ENCODE data around the gene MLEC.
"Not testable (repeated sequence)": the region's sequence is repeated elsewhere in the genome, so short reads cannot be mapped to it uniquely, and the experiment has no call there.

MLEC gene

DNA sequence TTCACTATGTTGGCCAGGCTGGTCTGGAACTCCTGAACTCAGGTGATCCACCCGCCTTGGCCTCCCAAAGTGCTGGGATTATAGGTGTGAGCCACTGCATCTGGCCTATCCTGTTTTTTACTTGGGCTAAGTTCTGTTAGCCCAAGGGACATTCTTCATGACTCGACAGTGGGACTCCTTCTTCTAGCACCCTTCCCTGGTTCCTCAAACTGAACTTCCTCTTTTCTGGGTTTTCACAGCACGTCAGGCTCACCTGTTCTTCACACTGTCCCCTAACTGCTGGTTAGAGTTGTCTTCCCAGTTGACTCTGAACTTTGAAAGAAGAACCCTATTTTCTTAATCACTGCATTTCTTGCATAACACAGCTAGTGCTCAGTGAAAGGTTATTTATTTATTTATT is 24.1 kb upstream of the MLEC start:
- DNase-seq (ENCODE audit: low read depth in 3 of 3): no peak

DNA sequence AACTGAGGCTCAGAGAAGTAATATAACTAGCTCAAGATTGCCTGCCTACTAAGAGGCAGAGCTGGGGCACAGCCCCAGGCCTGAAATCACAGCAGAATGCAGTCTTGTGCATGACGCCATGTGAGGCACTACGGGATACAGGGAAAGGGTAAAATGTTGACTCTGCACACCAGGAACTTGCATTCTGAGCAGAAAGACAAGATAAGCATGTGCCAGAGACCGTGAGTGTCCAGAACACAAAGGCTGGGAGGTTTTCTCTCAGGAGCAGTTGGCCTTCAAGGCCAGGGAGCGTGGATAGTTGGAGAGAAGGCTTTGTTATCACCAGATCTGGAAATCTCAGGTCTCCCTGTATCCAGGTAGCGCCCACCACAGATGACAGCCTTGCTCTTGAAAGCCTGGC is 23.2 kb upstream of the MLEC start:
- no peak for DNase-seq (ENCODE audit: low read depth in 3 of 3)

GRCh38 chr12:120666571-120667390 is 20.2 kb upstream of the MLEC start:
- no peak for DNase-seq (ENCODE audit: low read depth in 3 of 3)

DNA sequence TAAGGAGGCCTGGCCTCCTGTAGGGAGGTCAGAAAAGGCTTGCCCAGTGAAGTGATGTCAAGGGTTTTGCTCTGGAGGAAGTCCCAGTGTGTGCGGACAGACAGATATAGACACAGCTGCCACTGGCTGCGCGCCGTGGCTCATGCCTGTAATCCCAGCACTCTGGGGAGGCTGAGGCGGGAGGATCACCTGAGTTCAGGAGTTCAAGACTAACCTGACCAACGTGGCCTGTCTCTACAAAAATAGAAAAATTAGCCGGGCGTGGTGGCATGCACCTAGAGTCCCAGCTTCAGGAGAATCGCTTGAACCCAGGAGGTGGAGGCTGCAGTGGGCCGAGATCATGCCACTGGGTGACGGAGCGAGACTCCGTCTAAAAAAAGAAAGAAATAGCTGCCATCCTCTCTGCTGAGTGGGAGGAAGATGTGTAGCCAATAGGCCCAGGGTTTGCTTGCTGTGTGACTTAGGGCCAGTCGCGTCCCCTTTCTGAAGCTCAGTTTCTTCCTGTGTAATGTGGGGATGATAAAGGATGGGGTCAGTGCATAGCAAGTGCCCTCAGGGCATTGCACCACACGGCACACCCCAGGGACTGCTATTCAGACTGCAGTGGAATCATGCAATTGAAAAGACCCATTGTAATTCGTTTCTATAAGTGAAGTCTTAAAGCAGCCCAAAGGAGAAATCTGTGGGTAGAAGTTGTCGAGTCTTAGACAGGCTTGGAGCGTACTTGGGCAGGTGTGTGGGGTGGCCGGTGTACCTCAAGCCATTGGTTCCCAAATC is 18.7 kb upstream of the MLEC start:
- no peak for DNase-seq (ENCODE audit: low read depth in 3 of 3)

DNA sequence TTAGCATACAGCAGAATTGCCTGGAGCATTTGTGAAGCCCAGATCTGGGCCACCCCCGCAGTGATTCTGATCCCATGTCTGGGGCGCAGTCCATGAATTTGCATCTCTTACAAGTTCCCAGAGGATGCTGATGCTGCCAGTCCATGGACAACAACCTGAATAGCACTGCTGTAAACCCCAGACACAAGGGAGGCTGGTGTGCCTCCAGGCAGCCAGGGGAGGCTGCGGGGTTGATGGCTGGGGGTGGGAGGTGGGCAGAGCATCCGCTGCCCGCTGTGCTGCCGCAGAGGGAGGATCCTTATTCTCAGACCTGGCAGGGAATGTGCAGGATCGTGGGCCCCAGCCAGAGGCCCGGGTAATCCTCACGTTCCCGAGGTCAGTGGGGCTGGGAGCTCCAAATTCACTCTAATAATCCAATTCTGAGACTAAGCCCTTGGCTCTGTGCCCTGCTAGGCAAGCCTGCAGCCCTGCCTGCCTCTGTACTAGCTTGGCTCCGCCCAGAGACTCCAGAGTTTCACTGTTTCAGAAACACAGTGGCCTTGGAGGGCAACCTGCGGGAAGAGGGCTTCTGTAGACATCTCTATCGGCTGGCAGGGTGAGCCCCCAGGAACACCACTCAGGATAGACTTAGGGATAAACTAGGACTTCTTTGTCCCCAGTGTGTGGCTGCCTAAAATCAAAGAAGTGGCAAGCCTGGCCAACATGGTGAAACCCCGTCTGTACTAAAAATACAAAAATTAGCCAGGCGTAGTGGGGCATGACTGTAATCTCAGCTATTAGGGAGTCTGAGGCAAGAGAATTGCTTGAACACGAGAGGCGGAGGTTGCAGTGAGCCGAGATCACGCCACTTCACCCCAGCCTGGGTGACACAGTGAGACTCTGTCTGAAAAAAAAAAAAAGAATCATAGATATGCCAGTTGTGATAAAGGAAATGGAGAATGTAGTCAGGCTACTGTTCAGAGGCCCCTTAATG is 17.8 kb upstream of the MLEC start:
- DNase-seq (ENCODE audit: low read depth in 3 of 3): no peak

DNA sequence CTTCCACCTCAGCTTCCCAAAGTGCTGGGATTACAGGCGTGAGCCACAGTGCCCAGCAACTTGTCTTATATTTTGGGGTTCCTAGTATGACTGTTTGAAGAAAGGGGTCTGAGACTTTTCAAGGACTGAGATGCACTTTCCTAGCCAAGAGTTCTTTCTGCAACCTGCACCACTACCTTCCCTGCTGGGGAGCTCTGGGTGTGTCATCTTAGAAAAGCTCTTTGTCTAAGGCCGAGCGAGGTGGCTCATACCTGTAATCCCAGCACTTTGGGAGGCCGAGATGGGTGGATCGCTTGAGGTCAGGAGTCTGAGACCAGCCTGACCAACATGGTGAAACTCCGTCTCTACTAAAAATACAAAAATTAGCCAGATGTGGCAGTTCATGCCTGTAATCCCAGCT is 16.7 kb upstream of the MLEC start:
- DNase-seq (ENCODE audit: low read depth in 3 of 3): not testable (repeated sequence)

GRCh38 chr12:120670667-120671066 is 16.3 kb upstream of the MLEC start:
- no peak for DNase-seq (ENCODE audit: low read depth in 3 of 3)

DNA sequence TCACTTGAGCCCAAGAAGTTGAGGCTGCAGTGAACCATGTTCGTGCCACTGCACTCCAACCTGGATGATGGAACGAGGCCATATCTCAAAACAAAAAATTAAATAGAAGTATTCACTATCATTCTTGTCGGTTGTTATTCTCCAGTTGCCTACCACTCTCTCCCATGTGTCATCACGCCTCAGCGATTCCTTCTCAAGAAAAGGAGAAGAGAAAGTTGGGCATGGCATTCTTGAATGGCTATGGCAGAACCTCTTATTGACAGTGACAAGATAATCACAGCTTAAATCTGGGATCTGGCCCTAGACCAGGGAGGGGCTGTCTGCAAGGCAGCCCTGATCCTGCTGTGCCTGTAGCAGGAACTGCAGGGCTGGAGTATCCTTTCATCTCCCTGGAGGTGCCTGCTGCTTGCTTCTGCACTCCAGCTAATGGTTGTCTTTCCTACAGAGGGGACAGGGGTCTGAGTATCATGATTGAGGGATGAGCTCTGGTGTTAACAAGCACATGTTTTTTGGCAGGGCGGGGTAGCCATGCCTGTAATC is 12.8 kb upstream of the MLEC start:
- DNase-seq (ENCODE audit: low read depth in 3 of 3): no peak

DNA sequence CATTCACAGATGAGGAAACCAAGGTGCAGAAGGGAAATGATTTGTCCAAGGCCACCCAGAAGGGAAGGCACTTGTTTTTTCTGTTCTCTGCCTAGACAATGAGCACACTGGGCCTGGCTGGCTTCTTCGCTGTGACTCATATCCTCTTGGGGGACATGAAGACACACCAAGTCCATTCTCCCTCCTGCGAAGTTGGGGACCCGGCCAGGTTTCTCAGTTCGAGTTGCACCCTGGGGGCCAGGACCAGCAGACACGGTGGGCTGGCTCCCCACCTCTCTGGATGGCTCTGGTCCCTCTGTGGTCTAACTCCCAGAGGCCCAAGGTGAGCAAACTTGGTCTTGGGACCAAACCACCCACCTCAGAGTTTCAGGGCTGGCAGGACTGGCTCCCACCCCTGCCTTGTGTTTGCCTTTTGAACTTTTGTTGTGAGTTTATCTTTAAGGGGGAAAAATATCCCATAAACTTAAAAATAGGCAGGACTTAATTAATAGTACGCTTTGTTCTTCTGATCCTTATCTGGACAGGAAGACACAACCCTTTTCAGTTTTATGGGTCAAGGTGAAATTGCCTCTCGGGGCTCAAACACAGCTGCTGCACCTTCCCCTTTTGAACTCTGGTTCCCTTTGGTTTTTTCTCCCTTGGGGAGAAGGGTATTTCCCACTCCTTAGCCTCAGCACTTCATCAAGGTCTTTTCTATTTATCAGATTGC is 9.0 kb upstream of the MLEC start:
- DNase-seq (ENCODE audit: low read depth in 3 of 3): no peak

DNA sequence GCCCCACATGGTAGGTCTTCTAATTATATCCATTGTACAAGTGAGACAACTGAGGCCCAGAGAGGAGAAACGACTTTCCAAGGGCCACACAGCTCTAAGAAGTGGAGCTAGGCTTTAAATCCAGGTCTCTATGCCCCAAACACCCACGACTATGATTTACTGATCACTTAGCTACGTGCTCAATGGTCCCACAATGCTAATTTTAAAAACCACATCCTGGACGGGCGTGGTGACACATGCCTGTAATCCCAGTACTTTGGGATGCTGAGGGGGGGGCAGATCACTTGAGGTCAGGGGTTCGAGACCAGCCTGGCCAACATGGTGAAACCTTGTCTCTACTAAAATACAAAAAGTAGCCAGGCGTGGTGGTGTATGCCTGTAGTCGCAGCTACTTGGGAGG is 8.4 kb upstream of the MLEC start:
- no peak for DNase-seq (ENCODE audit: low read depth in 3 of 3)

GRCh38 chr12:120680165-120680738 is 6.7 kb upstream of the MLEC start:
- DNase-seq (ENCODE audit: low read depth in 3 of 3): no peak

DNA sequence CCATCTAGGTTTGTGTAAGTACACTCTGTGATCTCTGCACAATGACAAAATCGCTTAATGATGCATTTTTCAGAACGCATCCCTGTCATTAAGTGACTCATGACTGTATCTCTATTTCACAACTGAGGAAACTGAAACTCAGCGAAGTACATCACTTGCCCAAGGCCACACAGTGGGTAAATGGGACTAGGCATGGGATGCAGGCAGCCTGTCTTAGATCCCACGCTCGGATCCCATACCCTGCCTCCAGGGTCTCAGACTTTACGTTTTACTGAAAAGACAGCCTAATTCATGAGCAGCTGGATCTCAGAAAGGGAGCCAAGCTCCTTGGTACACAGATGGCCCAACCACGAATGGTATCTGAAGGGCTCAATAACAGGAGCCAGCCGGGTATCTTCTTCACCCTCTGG is 2.4 kb upstream of the MLEC start:
- no peak for DNase-seq (ENCODE audit: low read depth in 3 of 3)

DNA sequence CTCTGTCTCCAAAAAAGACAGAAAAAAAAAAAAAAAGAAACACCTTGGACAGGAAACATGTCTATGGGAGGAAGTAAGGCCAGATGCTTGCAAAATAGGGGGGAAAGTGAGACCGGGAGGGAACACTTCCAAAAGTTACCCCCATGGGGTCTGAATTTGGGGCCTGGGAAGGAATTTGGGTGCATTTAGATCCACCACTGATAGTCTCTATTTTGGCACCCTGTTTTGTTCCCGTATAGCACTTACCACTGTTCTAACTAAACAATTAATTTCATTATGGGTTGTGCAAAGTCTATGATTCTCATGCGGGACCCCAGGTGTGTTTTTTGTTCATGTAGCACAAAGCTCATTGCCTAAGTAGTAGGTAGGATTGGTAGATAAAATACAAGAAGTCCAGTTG is 1.4 kb upstream of the MLEC start:
- no peak for DNase-seq (ENCODE audit: low read depth in 3 of 3)

- peak; percentile 92 to 97 (median 95) for DNase-seq (ENCODE audit: low read depth in 3 of 3)
These were observed 729 bp upstream of the MLEC start for GRCh38 chr12:120686151-120686689.

DNA sequence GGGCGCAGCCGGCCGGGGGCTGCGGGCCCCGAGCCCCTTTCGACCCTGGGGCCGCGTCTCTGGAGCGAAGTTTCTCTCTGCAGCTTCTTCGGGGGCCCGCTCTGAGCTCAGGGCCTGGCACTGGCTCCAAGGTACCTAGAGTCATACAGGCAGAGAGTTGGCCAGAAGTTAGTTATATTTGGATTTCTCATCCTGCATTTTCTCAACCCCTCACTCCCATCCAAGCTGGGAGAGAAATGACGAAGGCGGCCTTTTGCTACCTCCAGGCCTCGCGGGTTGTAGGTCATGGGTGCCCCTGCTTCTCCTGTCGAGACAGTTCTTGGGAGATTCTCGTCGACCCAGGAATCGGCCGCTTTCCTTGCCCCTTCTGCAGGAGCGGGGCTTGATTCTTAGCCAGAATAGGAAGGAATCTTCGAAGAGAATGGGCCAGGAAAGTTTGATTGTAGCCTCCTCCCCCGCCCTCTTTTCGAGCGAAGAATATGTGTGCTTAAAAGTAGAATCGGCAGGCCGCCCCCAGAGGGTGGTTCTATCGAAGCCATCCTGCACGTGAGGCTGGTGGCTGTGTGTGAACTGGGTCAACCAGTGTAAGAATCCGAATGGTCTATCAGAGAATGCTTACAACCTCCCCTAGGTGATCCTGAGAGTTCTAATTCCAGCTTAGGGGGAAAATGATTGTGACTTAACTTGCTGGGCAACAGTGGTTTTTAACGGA is 785 bp downstream of the MLEC start:
- no peak for DNase-seq (ENCODE audit: low read depth in 3 of 3)

DNA sequence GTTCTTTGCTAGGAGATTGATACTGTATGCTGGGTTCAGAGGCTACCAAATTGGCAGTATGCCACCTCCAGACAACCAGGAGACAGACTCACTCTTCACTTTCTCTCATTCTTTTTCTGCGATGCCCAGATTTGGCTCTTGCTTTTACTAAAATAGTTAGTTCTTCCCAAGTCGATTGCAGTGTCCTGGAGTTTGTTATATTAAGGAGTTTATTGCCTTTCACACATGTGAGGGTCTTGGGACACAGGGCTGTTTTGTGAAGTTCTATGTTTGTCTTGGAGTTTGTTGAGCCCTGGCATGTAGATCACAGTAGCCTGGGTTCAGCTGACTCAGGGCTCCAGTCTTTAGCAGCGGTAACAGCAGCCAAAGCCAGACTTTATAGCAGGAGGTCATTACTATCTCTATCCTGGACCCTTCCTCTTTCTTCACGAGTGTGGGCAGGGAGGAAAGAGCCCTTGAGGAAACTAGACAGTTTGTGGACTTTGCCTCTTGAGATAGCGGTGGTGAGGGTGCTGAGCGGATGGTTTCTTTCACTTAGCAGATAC is 1.6 kb downstream of the MLEC start:
- DNase-seq (ENCODE audit: low read depth in 3 of 3): no peak

GRCh38 chr12:120689397-120690082 is 2.6 kb downstream of the MLEC start:
- no peak for DNase-seq (ENCODE audit: low read depth in 3 of 3)

GRCh38 chr12:120690083-120690450 is 3.1 kb downstream of the MLEC start:
- DNase-seq (ENCODE audit: low read depth in 3 of 3): no peak

- DNase-seq (ENCODE audit: low read depth in 3 of 3): no peak
These were observed 4.0 kb downstream of the MLEC start for GRCh38 chr12:120690978-120691377.

All from stimulated activated CD4-positive, alpha-beta T cell treated with anti-CD3 and anti-CD28 coated beads, TNF-alpha, amount 100 ng/mL, for 48 hours (primary cell).